ENCODE measurements around the gene CRY1.
"Not testable (repeated sequence)": the region's sequence is repeated elsewhere in the genome, so short reads cannot be mapped to it uniquely, and the experiment has no call there.

Gene CRY1

GRCh38 chr12:107064687-107065086 is 28.7 kb downstream of the CRY1 start:
- DNase-seq (ENCODE audit: low read depth, low spot score), result no peak

GRCh38 chr12:107064243-107064642 is 29.1 kb downstream of the CRY1 start:
- DNase-seq (ENCODE audit: low read depth, low spot score), result no peak

- DNase-seq (ENCODE audit: low read depth, low spot score), result no peak
Measured at GRCh38 chr12:107058190-107058589, 35.2 kb downstream of the CRY1 start.

- DNase-seq (ENCODE audit: low read depth, low spot score), result no peak
Measured at GRCh38 chr12:107057071-107057834, 36.1 kb downstream of the CRY1 start.

- no peak for DNase-seq (ENCODE audit: low read depth, low spot score)
Measured at GRCh38 chr12:107053709-107054108, 39.6 kb downstream of the CRY1 start.

- DNase-seq (ENCODE audit: low read depth, low spot score), result no peak
Measured at GRCh38 chr12:107045186-107045585, 48.2 kb downstream of the CRY1 start.

- DNase-seq (ENCODE audit: low read depth, low spot score), result no peak
Measured at GRCh38 chr12:107042801-107043200, 50.5 kb downstream of the CRY1 start.

- no peak for DNase-seq (ENCODE audit: low read depth, low spot score)
Measured at GRCh38 chr12:107035733-107036132, 57.6 kb downstream of the CRY1 start.

- no peak for DNase-seq (ENCODE audit: low read depth, low spot score)
Measured at GRCh38 chr12:107033758-107034739, 59.3 kb downstream of the CRY1 start.

- no peak for DNase-seq (ENCODE audit: low read depth, low spot score)
Measured at GRCh38 chr12:107032266-107032665, 61.1 kb downstream of the CRY1 start.

- DNase-seq (ENCODE audit: low read depth, low spot score), result no peak
Measured at GRCh38 chr12:107031061-107031460, 62.3 kb downstream of the CRY1 start.

GRCh38 chr12:107029081-107029480 is 64.3 kb downstream of the CRY1 start:
- DNase-seq (ENCODE audit: low read depth, low spot score), result no peak

- DNase-seq (ENCODE audit: low read depth, low spot score), result no peak
Measured at GRCh38 chr12:107027636-107028053, 65.7 kb downstream of the CRY1 start.

- no peak for DNase-seq (ENCODE audit: low read depth, low spot score)
Measured at GRCh38 chr12:107026806-107027635, 66.3 kb downstream of the CRY1 start.

GRCh38 chr12:107026356-107026755 is 67.0 kb downstream of the CRY1 start:
- not testable (repeated sequence) for DNase-seq (ENCODE audit: low read depth, low spot score)

GRCh38 chr12:107025671-107026070 is 67.7 kb downstream of the CRY1 start:
- DNase-seq (ENCODE audit: low read depth, low spot score), result no peak

- no peak for DNase-seq (ENCODE audit: low read depth, low spot score)
Measured at GRCh38 chr12:107019546-107019945, 73.8 kb downstream of the CRY1 start.

GRCh38 chr12:107017042-107017441 is 76.3 kb downstream of the CRY1 start:
- DNase-seq (ENCODE audit: low read depth, low spot score), result no peak

- no peak for DNase-seq (ENCODE audit: low read depth, low spot score)
Measured at GRCh38 chr12:107014055-107014454, 79.3 kb downstream of the CRY1 start.

GRCh38 chr12:107012736-107013425 is 80.5 kb downstream of the CRY1 start:
- no peak for DNase-seq (ENCODE audit: low read depth, low spot score)

GRCh38 chr12:107011519-107011918 is 81.8 kb downstream of the CRY1 start:
- DNase-seq (ENCODE audit: low read depth, low spot score), result no peak

All from activated CD4-positive, CD25-positive, alpha-beta regulatory T cell treated with anti-CD3 and anti-CD28 coated beads, Interleukin-2, amount 50 U/mL, for 16 hours (primary cell).